ENCODE data around the gene C6orf132. TPM values are rescaled to one million over a fixed set of nuclear protein-coding genes. Genes with fewer than 3 reads are reported as not detected.

The C6orf132 gene
- total and polyA plus RNA-seq, 2 of the 8 experiments (the other 6 are each of a cell fraction or from before 2014, with no cell fraction given): 31.5 to 64.0 TPM

DNA sequence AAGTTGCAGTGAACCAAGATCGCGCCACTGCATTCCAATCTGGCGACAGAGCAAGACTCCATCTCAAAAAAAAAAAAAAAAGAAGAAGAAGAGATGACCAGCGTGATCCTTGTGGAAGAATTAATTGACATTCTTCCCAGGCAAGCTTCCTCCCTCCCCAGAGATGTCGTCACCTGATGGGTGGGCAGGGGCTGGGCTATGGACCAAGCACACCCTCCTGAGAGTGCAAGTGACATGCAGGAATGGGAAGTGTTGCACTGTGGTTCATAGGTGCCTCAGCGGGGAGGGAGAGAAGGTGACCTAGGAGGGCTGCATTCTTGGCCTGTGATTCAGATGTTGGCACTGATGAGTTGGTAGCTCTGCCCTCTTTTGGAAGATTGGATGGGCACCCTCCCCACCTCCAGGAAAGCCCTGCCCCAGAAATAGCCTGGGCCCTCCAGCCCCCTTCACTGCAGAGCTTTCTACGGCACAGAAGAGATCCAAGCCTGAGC, 54.3 kb downstream of the C6orf132 start:
- Histone ChIP-seq H3K4me1 (replicated peaks in 1 of 4; ENCODE audit: control insufficient read depth in 3 of 4, insufficient read depth in 4 of 4, low read length in 3 of 4) (peaks cover 0 to 6% (median 0%) of the 10 kb centered on the region in 4 experiments; a peak in 1 of 7 replicates), H3K79me1 (ENCODE audit: low read depth, low read length) (no peaks in the 10 kb centered on the region; the same call in 1 of the 2 replicates), H3K56ac (replicated peaks; ENCODE audit: insufficient read length, low read depth, low read length) (no peak overlapping the region), H2BK15ac (ENCODE audit: low read length) (no peak overlapping the region), H3K23me2 (ENCODE audit: low read depth, low read length) (no peaks in the 10 kb centered on the region), H2BK5ac (ENCODE audit: low read depth, low read length) (no peak overlapping the region), H4K20me1 (replicated peaks in 1 of 2; ENCODE audit: control insufficient read depth in 1 of 2, insufficient read depth in 2 of 2, low read length in 2 of 2) (no peaks in the 10 kb centered on the region), H3K4ac (replicated peaks; ENCODE audit: insufficient read length, low read depth, low read length) (no peak overlapping the region), H2AK5ac (ENCODE audit: low read depth, low read length) (no peak overlapping the region), H3K4me3 (ENCODE audit: extremely low read depth in 1 of 4, insufficient read depth in 2 of 4, low read depth in 3 of 4, low read length in 4 of 4) (no peak overlapping the region), H4K8ac (ENCODE audit: extremely low read depth, insufficient read depth, low read length) (no peak overlapping the region), H3K27ac (ENCODE audit: low read depth, low read length) (no peak overlapping the region), H2AFZ (ENCODE audit: low read length) (no peak overlapping the region), H3K23ac (ENCODE audit: insufficient read length) (no peak overlapping the region), H3K14ac (ENCODE audit: insufficient read length) (no peak overlapping the region), H2BK20ac (ENCODE audit: low read length) (no peak overlapping the region), H3K27me3 (replicated peaks in 1 of 4; ENCODE audit: control insufficient read depth in 3 of 4, extremely low read depth in 1 of 4, insufficient read depth in 3 of 4, low read length in 3 of 4) (peaks cover 0 to 17% (median 7%) of the 10 kb centered on the region in 4 experiments; a peak in 4 of 7 replicates), H2BK12ac (ENCODE audit: low read depth, low read length) (no peak overlapping the region), H2BK120ac (replicated peaks; ENCODE audit: low read depth, low read length) (no peak overlapping the region), H3K36me3 (ENCODE audit: control insufficient read depth in 2 of 4, insufficient read depth in 4 of 4, low read length in 3 of 4) (no peaks in the 10 kb centered on the region), H3K4me2 (ENCODE audit: insufficient read depth in 1 of 2, low read depth in 2 of 2, low read length in 2 of 2) (no peak overlapping the region), H4K91ac (replicated peaks; ENCODE audit: insufficient read length, low read length) (no peak overlapping the region), H3K9ac (replicated peaks in 1 of 4; ENCODE audit: extremely low read depth in 1 of 4, low read depth in 3 of 4, low read length in 3 of 4) (no peak overlapping the region), H3K79me2 (ENCODE audit: control insufficient read depth in 1 of 2, insufficient read depth in 2 of 2, low read length in 2 of 2) (no peaks in the 10 kb centered on the region), H3K18ac (ENCODE audit: extremely low read depth, low read length) (no peak overlapping the region), H3K9me3 (ENCODE audit: insufficient read depth in 2 of 2, low read depth in 1 of 2, low read length in 1 of 2) (no peaks in the 10 kb centered on the region), H4K5ac (ENCODE audit: insufficient read length, low read depth, low read length) (no peak overlapping the region)
- TF ChIP-seq YY1 (IDR thresholded peaks at IDR 0.05; ENCODE audit: low read depth, low read length): no peak
- TF ChIP-seq SIN3A (conservative IDR thresholded peaks at IDR 0.05 in 1 of 2, IDR thresholded peaks at IDR 0.05 in 1 of 2; ENCODE audit: low read depth in 1 of 2, low read length in 2 of 2): no peak
- WGBS, 2 experiments (ENCODE audit: extremely low coverage in 1 of 2, insufficient coverage in 1 of 2, insufficient read length in 1 of 2, insufficient replicate concordance in 2 of 2, low coverage in 1 of 2, low lambda C conversion rate in 2 of 2, missing lambda C conversion rate in 1 of 2): 85% methylated on average over 4 of the region's 7 CpGs; no CpG with 5 or more reads in 1 of the 2 experiments
- no peak for FAIRE-seq
- ChIA-PET CTCF (ENCODE audit: partially characterized antibody) (interaction anchor here (0.6 to 21.6 kb wide), 14 partner anchors 3 to 254 kb away, joined by 3 to 313 read pairs (median 10); partner anchors contain the start of genes GUCA1B and MRPS10), POLR2A (ENCODE audit: partially characterized antibody) (interaction anchor here (0.6 to 2.9 kb wide), 8 partner anchors 9 to 1698 kb away, joined by 3 to 18 read pairs (median 3); no protein-coding TSS in a partner anchor)
- no peak for DNase-seq (ENCODE audit: low read depth in 1 of 2, low spot score in 2 of 2)

All from H1 (cell line).